ENCODE results near the gene RARS2. TPM values are rescaled to one million over a fixed set of nuclear protein-coding genes. Genes with fewer than 3 reads are reported as not detected.

The RARS2 gene
- total RNA-seq, 4 donors from 2014 or later: 28.4 to 38.7 (median 30.4) TPM

DNA sequence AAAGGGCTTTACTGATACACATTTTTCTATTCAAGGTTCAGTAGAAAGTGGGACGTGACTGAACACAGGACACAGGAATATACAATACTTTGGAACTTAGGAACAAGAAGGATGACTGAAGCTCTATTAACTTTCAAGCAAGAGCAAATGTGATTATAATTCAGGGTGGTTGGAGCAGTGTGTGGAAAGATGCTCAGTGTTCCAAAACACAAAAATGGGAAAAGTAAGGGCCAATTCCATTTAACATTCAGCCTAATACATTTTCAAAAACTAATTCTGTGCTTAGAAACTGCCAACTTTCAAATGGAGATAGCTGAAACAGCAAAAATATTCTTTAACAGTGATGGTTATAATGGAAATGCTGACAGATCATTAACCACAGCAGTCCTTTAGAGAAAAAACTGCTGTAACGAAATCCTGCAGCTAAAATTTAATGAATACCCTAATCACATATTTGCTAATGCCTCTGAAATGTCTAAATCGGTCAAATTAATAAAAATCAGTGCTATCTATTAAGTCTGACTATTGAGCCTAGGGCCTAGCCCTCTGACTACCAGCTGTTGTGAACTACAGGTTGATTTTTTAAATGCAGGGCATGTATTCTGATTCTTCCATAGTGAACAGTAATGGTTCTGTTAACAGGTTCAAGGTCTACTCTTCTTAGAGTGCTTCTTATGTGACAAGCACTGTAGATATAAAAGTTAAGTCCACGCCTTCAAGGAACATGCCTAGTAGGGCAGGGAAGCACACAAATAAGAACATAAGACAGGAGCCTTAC, 45.9 kb downstream of the RARS2 start:
- no peak overlapping the region for H3K27ac ChIP-seq
- peaks cover 4 to 5% of the 10 kb centered on the region in 2 donors for H3K36me3 ChIP-seq
- no peak for DNase-seq
- intact Hi-C loops (cut with DNase I): no loop called here
- 87 to 90% methylated on average over 4 of the region's 4 CpGs for WGBS, 2 donors
- H3K9me3 ChIP-seq: no peaks in the 10 kb centered on the region
- H3K4me1 ChIP-seq: no peaks in the 10 kb centered on the region
- TF ChIP-seq POLR2A (IDR thresholded peaks at IDR 0.05) (no peak), CTCF (IDR thresholded peaks at IDR 0.05) (no peak)
- no peaks in the 10 kb centered on the region for H3K27me3 ChIP-seq
- no peak overlapping the region for H3K4me3 ChIP-seq (replicated peaks in 1 of 3)

DNA sequence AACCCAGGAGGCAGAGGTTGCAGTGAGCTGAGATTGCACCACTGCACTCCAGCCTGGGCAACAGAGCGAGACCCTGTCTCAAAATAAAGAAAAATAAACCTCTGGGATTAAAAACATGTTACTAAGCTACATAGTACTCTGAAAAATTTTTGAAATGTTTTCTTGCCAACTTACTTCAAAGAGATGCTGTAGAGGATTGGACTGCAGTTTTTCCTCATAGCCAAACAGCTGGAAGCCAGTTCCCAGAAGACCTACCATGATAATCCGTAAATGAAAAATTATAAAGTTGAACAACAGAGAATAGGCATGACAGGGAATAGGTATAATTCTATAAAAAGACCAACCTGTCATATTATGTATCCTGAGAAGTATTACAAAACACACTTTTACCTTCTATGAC, 48.0 kb downstream of the RARS2 start:
- DNase-seq: no peak
- intact Hi-C loops (cut with DNase I): no loop called here
- Histone ChIP-seq H3K27ac (no peak overlapping the region), H3K4me3 (replicated peaks in 1 of 3) (no peak overlapping the region), H3K9me3 (no peaks in the 10 kb centered on the region), H3K27me3 (no peaks in the 10 kb centered on the region), H3K36me3 (peaks cover 4% of the 10 kb centered on the region in 2 donors), H3K4me1 (no peaks in the 10 kb centered on the region)
- 89 to 91% methylated on average over 2 of the region's 2 CpGs for WGBS, 2 donors
- TF ChIP-seq CTCF (IDR thresholded peaks at IDR 0.05) (no peak), POLR2A (IDR thresholded peaks at IDR 0.05) (no peak)

- intact Hi-C loops (cut with DNase I): no loop called here
Observed at GRCh38 chr6:87541041-87541440, 48.7 kb downstream of the RARS2 start.

DNA sequence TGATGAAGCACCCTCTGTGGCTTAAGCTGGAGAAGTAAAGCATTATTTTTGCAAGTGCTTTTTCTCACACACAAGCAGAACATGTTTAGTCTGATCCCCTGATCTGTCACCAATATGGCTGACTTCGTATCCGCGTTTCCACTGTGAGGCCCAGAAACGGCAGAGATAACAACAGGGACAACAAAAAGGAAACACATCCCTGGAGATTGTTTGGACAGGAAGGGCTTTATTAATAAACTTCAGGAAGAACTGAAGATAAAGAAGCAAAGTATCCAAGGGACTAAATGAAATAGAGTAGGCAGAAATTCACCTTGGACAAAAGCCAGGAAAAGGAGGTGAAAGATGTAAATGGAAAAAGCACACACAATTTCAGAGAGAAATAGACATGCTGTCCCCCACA, 49.2 kb downstream of the RARS2 start:
- H3K4me1 ChIP-seq: no peaks in the 10 kb centered on the region
- H3K27ac ChIP-seq: no peak overlapping the region
- no peak for DNase-seq
- H3K4me3 ChIP-seq (replicated peaks in 1 of 3): no peak overlapping the region
- no peaks in the 10 kb centered on the region for H3K27me3 ChIP-seq
- intact Hi-C loops (cut with DNase I): no loop called here
- H3K36me3 ChIP-seq: peaks cover 4% of the 10 kb centered on the region in 2 donors
- TF ChIP-seq POLR2A (IDR thresholded peaks at IDR 0.05): no peak
- no peak for TF ChIP-seq CTCF (IDR thresholded peaks at IDR 0.05)
- H3K9me3 ChIP-seq: no peaks in the 10 kb centered on the region
- 50 to 69% methylated on average over 4 of the region's 4 CpGs for WGBS, 2 donors

More at GRCh38 chr6:87541041-87541440, 48.7 kb downstream of the RARS2 start:
- Histone ChIP-seq H3K4me1 (no peaks in the 10 kb centered on the region), H3K27me3 (no peaks in the 10 kb centered on the region), H3K27ac (peak overlapping the region in 1 of 3 donors; percentile 19), H3K36me3 (peaks cover 4% of the 10 kb centered on the region in 2 donors), H3K4me3 (replicated peaks in 1 of 3) (no peak overlapping the region), H3K9me3 (no peaks in the 10 kb centered on the region)
- TF ChIP-seq POLR2A (IDR thresholded peaks at IDR 0.05) (no peak), CTCF (IDR thresholded peaks at IDR 0.05) (no peak)
- 91 to 95% methylated on average over 1 of the region's 1 CpG for WGBS, 2 donors
- DNase-seq: no peak

DNA sequence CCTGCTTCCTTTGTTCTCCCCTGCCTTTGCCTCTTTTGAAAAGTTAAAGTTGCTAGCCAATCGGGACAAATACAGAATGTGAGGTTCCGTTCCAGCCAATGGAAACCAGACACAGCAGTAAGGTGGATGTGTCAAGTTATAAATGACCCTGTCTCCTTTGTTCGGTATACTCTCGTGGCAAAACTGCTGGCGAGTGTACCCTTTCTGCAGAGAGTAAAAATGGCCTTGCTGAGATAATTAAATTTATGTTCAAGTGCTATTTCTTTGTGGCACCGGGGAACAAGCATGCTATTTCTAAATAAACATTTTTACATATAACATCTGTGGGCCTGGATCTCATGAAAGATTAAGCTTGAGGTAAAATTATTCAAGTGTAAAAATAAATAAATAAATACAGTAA, 50.2 kb downstream of the RARS2 start:
- intact Hi-C loops (cut with DNase I): no loop called here
- TF ChIP-seq CTCF (IDR thresholded peaks at IDR 0.05) (no peak), POLR2A (IDR thresholded peaks at IDR 0.05) (no peak)
- no peak for DNase-seq
- H3K27ac ChIP-seq: no peak overlapping the region
- peaks cover 4 to 6% of the 10 kb centered on the region in 2 donors for H3K36me3 ChIP-seq
- H3K4me3 ChIP-seq (replicated peaks in 1 of 3): no peak overlapping the region
- no peaks in the 10 kb centered on the region for H3K27me3 ChIP-seq
- WGBS, 2 donors: 87 to 91% methylated on average over 6 of the region's 6 CpGs
- H3K4me1 ChIP-seq: no peaks in the 10 kb centered on the region
- H3K9me3 ChIP-seq: no peaks in the 10 kb centered on the region

Data from thyroid gland (tissue), 4 donors.